ENCODE results near the gene NEDD8.
A peak's percentile ranks its signal among the peaks of the same experiment; 100 is the strongest.
"Not testable (repeated sequence)": the region's sequence is repeated elsewhere in the genome, so short reads cannot be mapped to it uniquely, and the experiment has no call there.

The NEDD8 gene

GRCh38 chr14:24245350-24245749 lies 13.2 kb upstream of the NEDD8 start:
- DNase-seq: not testable (repeated sequence)

GRCh38 chr14:24243336-24243836 lies 11.2 kb upstream of the NEDD8 start:
- DNase-seq: peak; percentile 30

- DNase-seq: peak; percentile 25
Measured at GRCh38 chr14:24241829-24242443, 9.8 kb upstream of the NEDD8 start.

GRCh38 chr14:24240110-24240918 lies 8.1 kb upstream of the NEDD8 start:
- DNase-seq: no peak

GRCh38 chr14:24238527-24239037 lies 6.4 kb upstream of the NEDD8 start:
- DNase-seq: no peak

GRCh38 chr14:24238123-24238522 lies 6.0 kb upstream of the NEDD8 start:
- no peak for DNase-seq

- no peak for DNase-seq
Measured at GRCh38 chr14:24237463-24237955, 5.3 kb upstream of the NEDD8 start.

GRCh38 chr14:24236689-24237462 lies 4.7 kb upstream of the NEDD8 start:
- DNase-seq: no peak

- DNase-seq: no peak
Measured at GRCh38 chr14:24235804-24236688, 3.9 kb upstream of the NEDD8 start.

- no peak for DNase-seq
Measured at GRCh38 chr14:24234095-24235005, 2.2 kb upstream of the NEDD8 start.

GRCh38 chr14:24233538-24233866 lies 1.3 kb upstream of the NEDD8 start:
- DNase-seq: no peak

GRCh38 chr14:24232645-24233537 lies 724 bp upstream of the NEDD8 start, which contains the start of gene GMPR2:
GMPR2 (plus strand) TSS chr14:24232929; CDS start chr14:24233254, 325 bp downstream.
- DNase-seq: peak; percentile 46

- no peak for DNase-seq
Measured at GRCh38 chr14:24231263-24232120, 675 bp downstream of the NEDD8 start.

- no peak for DNase-seq
Measured at GRCh38 chr14:24228902-24229301, 3.3 kb downstream of the NEDD8 start.

GRCh38 chr14:24226473-24226872 lies 5.7 kb downstream of the NEDD8 start:
- no peak for DNase-seq

- DNase-seq: no peak
Measured at GRCh38 chr14:24224618-24225071, 7.5 kb downstream of the NEDD8 start.

GRCh38 chr14:24222987-24223386 lies 9.2 kb downstream of the NEDD8 start:
- not testable (repeated sequence) for DNase-seq

GRCh38 chr14:24219521-24219920 lies 12.6 kb downstream of the NEDD8 start:
- DNase-seq: no peak

- DNase-seq: no peak
Measured at GRCh38 chr14:24219080-24219479, 13.1 kb downstream of the NEDD8 start.
